ENCODE results near the gene MAPKAPK2.

MAPKAPK2 gene

GRCh38 chr1:206745301-206745700, 60.6 kb downstream of the MAPKAPK2 start:
- ChIA-PET POLR2A (no interaction called here), CTCF (interaction anchor here (0.7 to 3.5 kb wide), 13 partner anchors 10 to 237 kb away, joined by 3 to 23 read pairs (median 5); partner anchors contain the start of gene IL19)
- DNase-seq (ENCODE audit: extremely low spot score), result no peak
- TF ChIP-seq, protein P1, sequence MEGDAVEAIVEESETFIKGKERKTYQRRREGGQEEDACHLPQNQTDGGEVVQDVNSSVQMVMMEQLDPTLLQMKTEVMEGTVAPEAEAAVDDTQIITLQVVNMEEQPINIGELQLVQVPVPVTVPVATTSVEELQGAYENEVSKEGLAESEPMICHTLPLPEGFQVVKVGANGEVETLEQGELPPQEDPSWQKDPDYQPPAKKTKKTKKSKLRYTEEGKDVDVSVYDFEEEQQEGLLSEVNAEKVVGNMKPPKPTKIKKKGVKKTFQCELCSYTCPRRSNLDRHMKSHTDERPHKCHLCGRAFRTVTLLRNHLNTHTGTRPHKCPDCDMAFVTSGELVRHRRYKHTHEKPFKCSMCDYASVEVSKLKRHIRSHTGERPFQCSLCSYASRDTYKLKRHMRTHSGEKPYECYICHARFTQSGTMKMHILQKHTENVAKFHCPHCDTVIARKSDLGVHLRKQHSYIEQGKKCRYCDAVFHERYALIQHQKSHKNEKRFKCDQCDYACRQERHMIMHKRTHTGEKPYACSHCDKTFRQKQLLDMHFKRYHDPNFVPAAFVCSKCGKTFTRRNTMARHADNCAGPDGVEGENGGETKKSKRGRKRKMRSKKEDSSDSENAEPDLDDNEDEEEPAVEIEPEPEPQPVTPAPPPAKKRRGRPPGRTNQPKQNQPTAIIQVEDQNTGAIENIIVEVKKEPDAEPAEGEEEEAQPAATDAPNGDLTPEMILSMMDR (IDR thresholded peaks at IDR 0.05; ENCODE audit: control extremely low read depth, extremely low read depth, low read depth, missing control alignments), result no peak

DNA sequence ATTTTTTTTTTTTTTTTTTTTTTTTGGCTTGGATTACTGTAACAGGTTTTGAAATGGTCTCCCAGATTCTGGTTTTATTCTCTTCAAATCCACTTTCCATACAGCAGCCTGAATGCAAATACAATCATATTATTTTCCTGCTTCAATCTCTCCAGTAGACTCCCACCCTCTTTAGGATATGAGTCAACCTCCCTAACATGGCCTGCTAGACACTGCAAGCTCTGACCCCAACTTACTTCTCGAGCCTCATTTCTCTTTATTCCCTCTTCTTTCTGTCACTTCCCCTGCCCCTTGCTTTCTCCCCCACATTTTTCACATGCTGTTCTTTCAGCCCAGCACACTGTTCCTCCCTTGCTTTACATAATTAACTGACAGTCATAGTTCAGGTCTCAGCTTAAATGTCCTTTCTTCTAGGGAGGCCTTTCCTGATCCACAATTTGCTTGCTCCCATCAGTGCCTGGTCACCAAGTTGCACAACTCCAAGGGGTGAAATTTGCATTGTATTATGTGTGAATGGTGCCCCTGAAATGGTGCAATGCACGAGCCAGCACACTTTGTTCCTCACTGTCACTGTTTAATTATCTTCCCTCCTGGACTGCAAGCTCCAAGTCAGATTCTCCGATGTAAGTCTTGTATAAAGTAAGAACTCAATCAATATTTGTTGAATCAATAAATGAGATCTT, 63.8 kb downstream of the MAPKAPK2 start:
- ChIA-PET POLR2A (no interaction called here), CTCF (interaction anchor here (0.9 to 2.2 kb wide), 7 partner anchors 10 to 42 kb away, joined by 3 to 7 read pairs (median 4); no protein-coding TSS in a partner anchor)
- no peak for DNase-seq (ENCODE audit: extremely low spot score)

GRCh38 chr1:206751891-206752290, 67.2 kb downstream of the MAPKAPK2 start:
- TF ChIP-seq, protein P1 (IDR thresholded peaks at IDR 0.05; ENCODE audit: control extremely low read depth, extremely low read depth, low read depth, missing control alignments), result no peak
- ChIA-PET POLR2A (no interaction called here), CTCF (interaction anchor here (1.6 kb wide), 1 partner anchor 17 kb away, joined by 7 read pairs; no protein-coding TSS in a partner anchor)
- DNase-seq (ENCODE audit: extremely low spot score), result no peak

More for the DNA sequence above, 63.8 kb downstream of the MAPKAPK2 start:
- TF ChIP-seq, protein P1 (IDR thresholded peaks at IDR 0.05; ENCODE audit: control extremely low read depth, extremely low read depth, low read depth, missing control alignments), result no peak

DNA sequence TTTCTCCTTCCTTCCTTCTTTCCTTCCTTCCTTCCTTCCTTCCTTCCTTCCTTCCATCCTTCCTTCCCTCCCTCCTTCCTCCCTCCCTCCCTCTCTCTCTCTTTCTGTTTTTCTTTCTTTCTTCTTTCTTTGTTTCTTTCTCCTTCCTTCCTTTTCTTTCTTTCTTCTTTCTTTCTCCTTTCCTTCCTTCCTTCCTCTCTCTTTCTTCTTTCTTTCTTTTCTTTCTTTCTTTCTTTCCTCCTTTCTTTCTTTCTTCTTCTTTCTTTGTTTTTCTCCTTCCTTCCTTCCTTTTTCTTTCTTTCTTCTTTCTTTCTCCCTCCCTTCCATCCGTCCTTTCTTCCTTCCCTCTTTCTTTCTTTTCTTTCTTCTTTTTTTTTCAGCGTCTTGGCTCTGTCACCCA, 67.8 kb downstream of the MAPKAPK2 start:
- ChIA-PET CTCF (interaction anchor here (1.6 kb wide), 1 partner anchor 18 kb away, joined by 7 read pairs; no protein-coding TSS in a partner anchor), POLR2A (interaction anchor here (1.0 kb wide), 1 partner anchor 16 kb away, joined by 4 read pairs; no protein-coding TSS in a partner anchor)
- TF ChIP-seq, protein P1 (IDR thresholded peaks at IDR 0.05; ENCODE audit: control extremely low read depth, extremely low read depth, low read depth, missing control alignments), result no peak
- no peak for DNase-seq (ENCODE audit: extremely low spot score)

GRCh38 chr1:206753141-206753540, 68.4 kb downstream of the MAPKAPK2 start:
- POLR2A ChIA-PET, result interaction anchor here (1.0 kb wide), 1 partner anchor 15 kb away, joined by 4 read pairs; no protein-coding TSS in a partner anchor
- no peak for DNase-seq (ENCODE audit: extremely low spot score)
- CTCF ChIA-PET, result interaction anchor here (0.9 to 1.6 kb wide), 2 partner anchors 18 to 112 kb away, joined by 3 to 7 read pairs; partner anchors contain the start of gene IL20
- TF ChIP-seq, protein P1 (IDR thresholded peaks at IDR 0.05; ENCODE audit: control extremely low read depth, extremely low read depth, low read depth, missing control alignments), result no peak

GRCh38 chr1:206754011-206754410, 69.3 kb downstream of the MAPKAPK2 start:
- DNase-seq (ENCODE audit: extremely low spot score), result no peak
- ChIA-PET CTCF (no interaction called here), POLR2A (no interaction called here)
- TF ChIP-seq, protein P1 (IDR thresholded peaks at IDR 0.05; ENCODE audit: control extremely low read depth, extremely low read depth, low read depth, missing control alignments), result no peak
